Measurements from ENCODE around the gene SON.

GRCh38 chr21:33559813-33560212 lies 17.0 kb downstream of the SON start:
- TF ChIP-seq, protein P1, sequence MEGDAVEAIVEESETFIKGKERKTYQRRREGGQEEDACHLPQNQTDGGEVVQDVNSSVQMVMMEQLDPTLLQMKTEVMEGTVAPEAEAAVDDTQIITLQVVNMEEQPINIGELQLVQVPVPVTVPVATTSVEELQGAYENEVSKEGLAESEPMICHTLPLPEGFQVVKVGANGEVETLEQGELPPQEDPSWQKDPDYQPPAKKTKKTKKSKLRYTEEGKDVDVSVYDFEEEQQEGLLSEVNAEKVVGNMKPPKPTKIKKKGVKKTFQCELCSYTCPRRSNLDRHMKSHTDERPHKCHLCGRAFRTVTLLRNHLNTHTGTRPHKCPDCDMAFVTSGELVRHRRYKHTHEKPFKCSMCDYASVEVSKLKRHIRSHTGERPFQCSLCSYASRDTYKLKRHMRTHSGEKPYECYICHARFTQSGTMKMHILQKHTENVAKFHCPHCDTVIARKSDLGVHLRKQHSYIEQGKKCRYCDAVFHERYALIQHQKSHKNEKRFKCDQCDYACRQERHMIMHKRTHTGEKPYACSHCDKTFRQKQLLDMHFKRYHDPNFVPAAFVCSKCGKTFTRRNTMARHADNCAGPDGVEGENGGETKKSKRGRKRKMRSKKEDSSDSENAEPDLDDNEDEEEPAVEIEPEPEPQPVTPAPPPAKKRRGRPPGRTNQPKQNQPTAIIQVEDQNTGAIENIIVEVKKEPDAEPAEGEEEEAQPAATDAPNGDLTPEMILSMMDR (IDR thresholded peaks at IDR 0.05) = no peak
- TF ChIP-seq POLR2A (IDR thresholded peaks at IDR 0.05) (no peak), EP300 (IDR thresholded peaks at IDR 0.05) (no peak)

Data from upper lobe of left lung (tissue), 4 donors.